HL-60 (cell line): ENCODE results near the gene PAX5.

ENCODE experiments used
- CTCF ChIP-seq: IDR thresholded peaks from one replicate; pipeline ENCODE4 v1.5.1; 2011; ENCODE audit warnings: low read length, control low read depth, inconsistent platforms; ENCODE audit not compliant: insufficient read depth
- POLR2AphosphoS5 ChIP-seq: IDR thresholded peaks from 2 replicates; pipeline ENCODE4 v1.6.1; 2012; ENCODE audit warnings: low read depth

- TF ChIP-seq CTCF (no peak), POLR2AphosphoS5 (no peak)
Observed at GRCh38 chr9:36847781-36848673, 186.0 kb downstream of the PAX5 start.
